Endodermal cell (in vitro differentiated cells): ENCODE results near the gene RNASEH1. TPM values are rescaled to one million over a fixed set of nuclear protein-coding genes. Genes with fewer than 3 reads are reported as not detected.
A peak's percentile ranks its signal among the peaks of the same experiment; 100 is the strongest.

Experiments used
- DNase-seq: peaks from one replicate; pipeline ENCODE4 v3.0.0-alpha.2; 2017
- H3K27ac ChIP-seq: 2 replicates; pipeline ENCODE4 v1.5.1; 2013; ENCODE audit warnings: mild to moderate bottlenecking, low read depth, low read length, moderate library complexity
- H3K27me3 ChIP-seq: 2 replicates; pipeline ENCODE4 v1.6.1; 2013; ENCODE audit warnings: mild to moderate bottlenecking, low read length, moderate library complexity; ENCODE audit not compliant: insufficient read depth, control insufficient read depth, poor library complexity, severe bottlenecking
- H3K36me3 ChIP-seq: 2 replicates; pipeline ENCODE4 v1.7.0; 2013; ENCODE audit warnings: mild to moderate bottlenecking, low read length, moderate library complexity; ENCODE audit not compliant: control insufficient read depth, insufficient read depth
- H3K4me1 ChIP-seq: one replicate; pipeline ENCODE4 v1.7.0; 2013; ENCODE audit warnings: low read length; ENCODE audit not compliant: control insufficient read depth, insufficient read depth
- H3K4me3 ChIP-seq: 2 replicates; pipeline ENCODE4 v1.5.1; 2013; ENCODE audit warnings: mild to moderate bottlenecking, low read length, moderate library complexity
- H3K9ac ChIP-seq: 2 replicates; pipeline ENCODE4 v1.6.1; 2013; ENCODE audit warnings: mild to moderate bottlenecking, low read length, moderate library complexity; ENCODE audit not compliant: poor library complexity, severe bottlenecking; ENCODE audit errors: extremely low read depth
- H3K9me3 ChIP-seq: 2 replicates; pipeline ENCODE4 v1.6.1; 2013; ENCODE audit warnings: mild to moderate bottlenecking, low read length, moderate library complexity; ENCODE audit not compliant: control insufficient read depth
- H3K27ac Mint-ChIP-seq: 2 replicates; pipeline ENCODE4 v1.8.0; 2020; ENCODE audit warnings: mixed read lengths
- H3K27me3 Mint-ChIP-seq: 2 replicates; pipeline ENCODE4 v1.8.0; 2021; ENCODE audit warnings: mild to moderate bottlenecking, mixed read lengths; ENCODE audit not compliant: insufficient read depth
- H3K36me3 Mint-ChIP-seq: 2 replicates; pipeline ENCODE4 v1.8.0; 2020; ENCODE audit warnings: low read depth, mixed read lengths
- H3K4me1 Mint-ChIP-seq: 2 replicates; pipeline ENCODE4 v1.8.0; 2020; ENCODE audit warnings: mixed read lengths
- H3K4me3 Mint-ChIP-seq: 2 replicates; pipeline ENCODE4 v1.8.0; 2020; ENCODE audit warnings: mild to moderate bottlenecking, moderate library complexity, mixed read lengths
- H3K9me3 Mint-ChIP-seq: 2 replicates; pipeline ENCODE4 v1.8.0; 2020; ENCODE audit warnings: mild to moderate bottlenecking, mixed read lengths
- CTCF ChIP-seq: fragments of 200-600 bp; sonication (generic); conservative IDR thresholded peaks from 2 replicates; pipeline ENCODE4 v1.5.0; 2021; ENCODE audit warnings: antibody characterized with exemption, mild to moderate bottlenecking
- WGBS, 2 experiments: methylation state at CpG; one replicate each; pipeline versions ENCODE4 v1.1.5 to v1.1.7; 2013; ENCODE audit warnings: missing lambda C conversion rate in 2 of 2, mixed read lengths in 1 of 2; ENCODE audit not compliant: insufficient coverage in 1 of 2, insufficient read length in 1 of 2; 5-methylcytosine and 5-hydroxymethylcytosine counted together
- total RNA-seq, 2 donors: library from RNA; stranded (reverse); fragmentation: NEBNext Ultra II Directional in 1 of 2; extraction: Animal tissue kit (Norgen Biotek cat#: 25700) in 1 of 2; gene quantifications; 2 replicates in 1 of 2; 3 replicates in 1 of 2; pipeline ENCODE4 v1.2.1, GENCODE V29; 2021

Gene RNASEH1
- total RNA-seq, 2 donors from 2014 or later = 28.2 to 35.2 TPM

GRCh38 chr2:3504741-3505140 is 53.4 kb downstream of the RNASEH1 start:
- Mint-ChIP-seq H3K4me3 (no peak overlapping the region), H3K27ac (no peak overlapping the region), H3K36me3 (peaks cover 64% of the 10 kb centered on the region), H3K9me3 (peaks cover 3% of the 10 kb centered on the region), H3K4me1 (peaks cover 12% of the 10 kb centered on the region), H3K27me3 (no peaks in the 10 kb centered on the region)
- peaks cover 6% of the 10 kb centered on the region for H3K4me1 ChIP-seq
- H3K27ac ChIP-seq = no peak overlapping the region
- DNase-seq = peak; percentile 19
- H3K9me3 ChIP-seq = peaks cover 3% of the 10 kb centered on the region
- 90% methylated on average over 5 of the region's 5 CpGs; no CpG with 5 or more reads in 1 of the 2 experiments for WGBS, 2 experiments
- H3K4me3 ChIP-seq = no peak overlapping the region
- H3K27me3 ChIP-seq = no peaks in the 10 kb centered on the region
- peaks cover 42% of the 10 kb centered on the region for H3K36me3 ChIP-seq
- no peak overlapping the region for H3K9ac ChIP-seq
- TF ChIP-seq CTCF = no peak

- H3K27me3 ChIP-seq = no peaks in the 10 kb centered on the region
- no peak overlapping the region for H3K27ac ChIP-seq
- no peak overlapping the region for H3K27ac Mint-ChIP-seq
- H3K36me3 Mint-ChIP-seq = peaks cover 69% of the 10 kb centered on the region
- no peak overlapping the region for H3K4me3 Mint-ChIP-seq
- no peak for DNase-seq
- no peak overlapping the region for H3K4me3 ChIP-seq
- WGBS, 2 experiments = 95 to 97% methylated on average over 7 to 13 of the region's 13 CpGs
- peaks cover 12% of the 10 kb centered on the region for H3K4me1 Mint-ChIP-seq
- H3K27me3 Mint-ChIP-seq = no peaks in the 10 kb centered on the region
- peaks cover 1% of the 10 kb centered on the region for H3K9me3 ChIP-seq
- H3K36me3 ChIP-seq = peaks cover 47% of the 10 kb centered on the region
- TF ChIP-seq CTCF = no peak
- peaks cover 6% of the 10 kb centered on the region for H3K4me1 ChIP-seq
- H3K9ac ChIP-seq = no peak overlapping the region
- H3K9me3 Mint-ChIP-seq = peaks cover 3% of the 10 kb centered on the region
Observed at GRCh38 chr2:3503483-3503882, 54.6 kb downstream of the RNASEH1 start.

- Histone ChIP-seq H3K9ac (no peak overlapping the region), H3K36me3 (peaks cover 48% of the 10 kb centered on the region), H3K9me3 (no peaks in the 10 kb centered on the region), H3K4me1 (peaks cover 6% of the 10 kb centered on the region), H3K27ac (no peak overlapping the region), H3K4me3 (no peak overlapping the region), H3K27me3 (no peaks in the 10 kb centered on the region)
- 92 to 94% methylated on average over 12 to 14 of the region's 14 CpGs for whole genome bisulfite sequencing, 2 experiments
- TF ChIP-seq CTCF = no peak
- no peaks in the 10 kb centered on the region for H3K9me3 Mint-ChIP-seq
- peaks cover 12% of the 10 kb centered on the region for H3K4me1 Mint-ChIP-seq
- peaks cover 71% of the 10 kb centered on the region for H3K36me3 Mint-ChIP-seq
- no peak overlapping the region for H3K27ac Mint-ChIP-seq
- no peaks in the 10 kb centered on the region for H3K27me3 Mint-ChIP-seq
- H3K4me3 Mint-ChIP-seq = no peak overlapping the region
- peak; percentile 10 for DNase-seq
Observed at GRCh38 chr2:3503046-3503445, 55.1 kb downstream of the RNASEH1 start.
